Caco-2 (cell line): ENCODE data around the gene MAN1A1. TPM values are rescaled to one million over a fixed set of nuclear protein-coding genes. Genes with fewer than 3 reads are reported as not detected.

ENCODE experiments used
- BruUV-seq: library from RNA; stranded (reverse); fragments of 400-500 nt; replicated peaks from 2 replicates; lab custom pipeline; 2021; lab: Mats Ljungman, UMichigan
- CTCF ChIA-PET: fragments of 300-600 bp; sonication (Branson Sonifier 250); formaldehyde crosslinking; loops from one replicate; lab custom pipeline; 2022; ENCODE audit warnings: antibody characterized with exemption; lab: Charles Lee
- POLR2A ChIA-PET: fragments of 300-600 bp; sonication (Branson Sonifier 250); formaldehyde crosslinking; loops from one replicate; lab custom pipeline; 2022; ENCODE audit warnings: antibody characterized with exemption; lab: Charles Lee
- DNase-seq, 2 experiments: peaks; one replicate each; pipeline versions ENCODE4 v3.0.0 to v3.0.0-alpha.2; 2020 to 2022
- H3K27me3 ChIP-seq: replicated peaks from 2 replicates; pipeline ENCODE4 v1.6.0; 2011; ENCODE audit warnings: low read length; ENCODE audit not compliant: control insufficient read depth, insufficient read depth
- H3K36me3 ChIP-seq: 2 replicates; pipeline ENCODE4 v1.5.1; 2011; ENCODE audit warnings: low read length; ENCODE audit not compliant: control insufficient read depth, insufficient read depth
- H3K4me1 ChIP-seq: fragments of 250-450 bp; sonication (Bioruptor Pico); 2 replicates; pipeline ENCODE4 v1.5.1; 2020; ENCODE audit warnings: mild to moderate bottlenecking
- H3K4me3 ChIP-seq: 2 replicates; pipeline ENCODE4 v1.5.1; 2011; ENCODE audit warnings: low read depth, mild to moderate bottlenecking, control low read depth, low read length
- H3K9me3 ChIP-seq: fragments of 250-450 bp; sonication (Bioruptor Pico); 2 replicates; pipeline ENCODE4 v1.5.1; 2020; ENCODE audit warnings: mild to moderate bottlenecking, moderate library complexity
- H3K27ac Mint-ChIP-seq: one replicate; pipeline ENCODE4 v1.8.0; 2022; ENCODE audit warnings: mixed read lengths; ENCODE audit not compliant: unreplicated experiment
- H3K27me3 Mint-ChIP-seq: one replicate; pipeline ENCODE4 v1.8.0; 2022; ENCODE audit warnings: mixed read lengths; ENCODE audit not compliant: insufficient read depth, unreplicated experiment
- H3K36me3 Mint-ChIP-seq: one replicate; pipeline ENCODE4 v1.8.0; 2022; ENCODE audit warnings: mild to moderate bottlenecking, mixed read lengths; ENCODE audit not compliant: insufficient read depth, unreplicated experiment
- H3K4me1 Mint-ChIP-seq: one replicate; pipeline ENCODE4 v1.8.0; 2022; ENCODE audit warnings: low read depth, mixed read lengths; ENCODE audit not compliant: unreplicated experiment
- H3K4me3 Mint-ChIP-seq: one replicate; pipeline ENCODE4 v1.8.0; 2022; ENCODE audit warnings: mild to moderate bottlenecking, moderate library complexity, mixed read lengths; ENCODE audit not compliant: unreplicated experiment
- H3K9me3 Mint-ChIP-seq: one replicate; pipeline ENCODE4 v1.8.0; 2022; ENCODE audit warnings: mixed read lengths; ENCODE audit not compliant: unreplicated experiment
- CTCF ChIP-seq, 2 experiments: fragments of 200-600 bp in 1 of 2; IDR thresholded peaks; 1 replicate in 1 of 2; 2 replicates in 1 of 2; pipeline versions ENCODE4 v1.5.1 to v1.8.0; 2011 to 2022; ENCODE audit warnings: antibody characterized with exemption in 1 of 2, control low read depth in 1 of 2, inconsistent platforms in 1 of 2, low read depth in 1 of 2, low read length in 1 of 2, mild to moderate bottlenecking in 1 of 2, moderate library complexity in 1 of 2; ENCODE audit not compliant: insufficient read depth in 1 of 2, severe bottlenecking in 1 of 2, unreplicated experiment in 1 of 2
- intact Hi-C: fragments of 100-400 bp; cut with micrococcal nuclease; formaldehyde crosslinking; loops from one replicate; pipeline ENCODE4 v1.10.0; 2022; ENCODE audit not compliant: unreplicated experiment
- total RNA-seq: library from RNA; stranded (reverse); gene quantifications from 2 replicates; pipeline ENCODE4 v1.2.3, GENCODE V29; 2022

MAN1A1 gene
- total RNA-seq, 1 experiment from 2014 or later: 28.7 TPM

- CTCF ChIA-PET: no interaction called here
- no TSS peak for BruUV-seq
- Mint-ChIP-seq H3K27me3 (no peaks in the 10 kb centered on the region), H3K4me3 (no peak overlapping the region), H3K9me3 (no peaks in the 10 kb centered on the region), H3K4me1 (peaks cover 5% of the 10 kb centered on the region), H3K27ac (no peak overlapping the region), H3K36me3 (no peaks in the 10 kb centered on the region)
- Histone ChIP-seq H3K27me3 (no peaks in the 10 kb centered on the region), H3K4me3 (no peak overlapping the region), H3K4me1 (no peaks in the 10 kb centered on the region), H3K36me3 (no peaks in the 10 kb centered on the region; the same call in 1 of the 2 replicates), H3K9me3 (no peaks in the 10 kb centered on the region)
- POLR2A ChIA-PET: no interaction called here
- DNase-seq: no peak
- TF ChIP-seq CTCF (IDR thresholded peaks at IDR 0.05; ENCODE audit: insufficient read depth in 1 of 2, low read depth in 1 of 2, low read length in 1 of 2, severe bottlenecking in 1 of 2, unreplicated experiment in 1 of 2): no peak
- intact Hi-C loops: no loop called here
Observed at GRCh38 chr6:119318730-119319129, 30.8 kb downstream of the MAN1A1 start.

GRCh38 chr6:119318176-119318575 is 31.4 kb downstream of the MAN1A1 start:
- Histone ChIP-seq H3K27me3 (no peaks in the 10 kb centered on the region), H3K4me1 (peaks cover 3% of the 10 kb centered on the region), H3K9me3 (no peaks in the 10 kb centered on the region), H3K36me3 (no peaks in the 10 kb centered on the region; the same call in 1 of the 2 replicates), H3K4me3 (no peak overlapping the region)
- H3K27me3 Mint-ChIP-seq: no peaks in the 10 kb centered on the region
- no peak for TF ChIP-seq CTCF (IDR thresholded peaks at IDR 0.05; ENCODE audit: insufficient read depth in 1 of 2, low read depth in 1 of 2, low read length in 1 of 2, severe bottlenecking in 1 of 2, unreplicated experiment in 1 of 2)
- ChIA-PET CTCF (no interaction called here), POLR2A (no interaction called here)
- DNase-seq: no peak
- H3K4me1 Mint-ChIP-seq: peaks cover 5% of the 10 kb centered on the region
- H3K9me3 Mint-ChIP-seq: no peaks in the 10 kb centered on the region
- no peak overlapping the region for H3K4me3 Mint-ChIP-seq
- no TSS peak for BruUV-seq
- intact Hi-C loops: no loop called here
- no peaks in the 10 kb centered on the region for H3K36me3 Mint-ChIP-seq
- no peak overlapping the region for H3K27ac Mint-ChIP-seq

- Histone ChIP-seq H3K9me3 (no peaks in the 10 kb centered on the region), H3K4me3 (no peak overlapping the region), H3K36me3 (no peaks in the 10 kb centered on the region; the same call in 1 of the 2 replicates), H3K27me3 (no peaks in the 10 kb centered on the region), H3K4me1 (peaks cover 15% of the 10 kb centered on the region)
- H3K27ac Mint-ChIP-seq: no peak overlapping the region
- no peaks in the 10 kb centered on the region for H3K27me3 Mint-ChIP-seq
- ChIA-PET POLR2A (no interaction called here), CTCF (no interaction called here)
- DNase-seq: no peak
- intact Hi-C loops: no loop called here
- no peak overlapping the region for H3K4me3 Mint-ChIP-seq
- TF ChIP-seq CTCF (IDR thresholded peaks at IDR 0.05; ENCODE audit: insufficient read depth in 1 of 2, low read depth in 1 of 2, low read length in 1 of 2, severe bottlenecking in 1 of 2, unreplicated experiment in 1 of 2): no peak
- H3K9me3 Mint-ChIP-seq: no peaks in the 10 kb centered on the region
- peaks cover 13% of the 10 kb centered on the region for H3K4me1 Mint-ChIP-seq
- no peaks in the 10 kb centered on the region for H3K36me3 Mint-ChIP-seq
- no TSS peak for BruUV-seq
Observed at GRCh38 chr6:119317007-119317406, 32.6 kb downstream of the MAN1A1 start.
